PC-3 (cell line): ENCODE results near the gene NOC4L. TPM values are rescaled to one million over a fixed set of nuclear protein-coding genes. Genes with fewer than 3 reads are reported as not detected.
A peak's percentile ranks its signal among the peaks of the same experiment; 100 is the strongest.

ENCODE experiments used
- ATAC-seq: fragments of 200-7000 bp; cut with Tn5 transposase; 2 replicates; pipeline ENCODE4 v1.9.1; 2020; ENCODE audit warnings: mild to moderate bottlenecking, moderate library complexity
- BruUV-seq: library from RNA; stranded (reverse); fragments of 400-500 nt; replicated peaks from 2 replicates; lab custom pipeline; 2021; lab: Mats Ljungman, UMichigan
- CTCF ChIA-PET: fragments of 300-600 bp; sonication (Branson Sonifier 250); formaldehyde crosslinking; loops from one replicate; lab custom pipeline; 2022; ENCODE audit warnings: antibody characterized with exemption; lab: Charles Lee
- POLR2A ChIA-PET: fragments of 300-600 bp; sonication (Branson Sonifier 250); formaldehyde crosslinking; loops from one replicate; lab custom pipeline; 2022; ENCODE audit warnings: antibody characterized with exemption; ENCODE audit not compliant: unreplicated experiment; lab: Charles Lee
- DNase-seq: peaks from one replicate; pipeline ENCODE4 v3.0.0-alpha.2; 2015
- H2AFZ ChIP-seq: fragments of 300-600 bp; sonication (generic); 2 replicates; pipeline ENCODE4 v1.6.0; 2016; ENCODE audit warnings: antibody characterized with exemption, low read length
- H3F3A ChIP-seq: fragments of 300-600 bp; sonication (generic); one replicate; pipeline ENCODE4 v1.6.0; 2017; ENCODE audit warnings: antibody characterized with exemption, low read length, control low read depth, mild to moderate bottlenecking; ENCODE audit not compliant: unreplicated experiment
- H3K27ac ChIP-seq: fragments of 300-600 bp; sonication (generic); 2 replicates; pipeline ENCODE4 v1.5.1; 2016; ENCODE audit warnings: mild to moderate bottlenecking, low read length
- H3K27me3 ChIP-seq: fragments of 300-600 bp; sonication (generic); 2 replicates; pipeline ENCODE4 v1.6.1; 2016; ENCODE audit warnings: low read length, mixed read lengths
- H3K36me3 ChIP-seq: fragments of 300-600 bp; sonication (generic); 2 replicates; pipeline ENCODE4 v1.6.1; 2016; ENCODE audit warnings: low read depth, mixed run types, low read length, mixed read lengths
- H3K4me1 ChIP-seq: fragments of 300-600 bp; sonication (generic); 2 replicates; pipeline ENCODE4 v1.5.1; 2016; ENCODE audit warnings: low read length; ENCODE audit not compliant: insufficient read depth
- H3K4me2 ChIP-seq: fragments of 300-600 bp; sonication (generic); 2 replicates; pipeline ENCODE4 v1.6.0; 2016; ENCODE audit warnings: low read length
- H3K4me3 ChIP-seq: fragments of 300-600 bp; sonication (generic); 2 replicates; pipeline ENCODE4 v1.5.1; 2016; ENCODE audit warnings: mild to moderate bottlenecking, low read length, mixed read lengths
- H3K79me2 ChIP-seq: fragments of 300-600 bp; sonication (generic); 2 replicates; pipeline ENCODE4 v1.6.1; 2017; ENCODE audit warnings: low read length, mixed read lengths
- H3K9ac ChIP-seq: fragments of 300-600 bp; sonication (generic); 2 replicates; pipeline ENCODE4 v1.6.0; 2016; ENCODE audit warnings: mild to moderate bottlenecking, low read length
- H3K9me2 ChIP-seq: fragments of 300-600 bp; sonication (generic); replicated peaks from 2 replicates; pipeline ENCODE4 v1.6.1; 2016; ENCODE audit warnings: mixed run types, low read length, mixed read lengths
- H3K9me3 ChIP-seq: fragments of 300-600 bp; sonication (generic); 2 replicates; pipeline ENCODE4 v1.6.1; 2016; ENCODE audit warnings: low read length, mixed read lengths
- H4K20me1 ChIP-seq: fragments of 300-600 bp; sonication (generic); 2 replicates; pipeline ENCODE4 v1.6.1; 2016; ENCODE audit warnings: low read length, mixed read lengths
- EZH2 ChIP-seq: fragments of 300-600 bp; sonication (generic); IDR thresholded peaks from one replicate; pipeline ENCODE4 v1.6.1; 2017; ENCODE audit warnings: antibody characterized with exemption, mild to moderate bottlenecking, low read length; ENCODE audit not compliant: unreplicated experiment
- EZH2phosphoT487 ChIP-seq: fragments of 300-600 bp; sonication (generic); IDR thresholded peaks from 2 replicates; pipeline ENCODE4 v1.6.1; 2018; ENCODE audit warnings: mild to moderate bottlenecking, antibody characterized with exemption, low read length, borderline replicate concordance
- intact Hi-C: fragments of 100-400 bp; cut with micrococcal nuclease; formaldehyde crosslinking; loops from 2 replicates; pipeline ENCODE4 v1.9.0; 2023
- total RNA-seq: library from RNA; depleted of rRNA; stranded (reverse); fragments of >200 nt; gene quantifications from 2 replicates; pipeline ENCODE4 v1.2.3, GENCODE V29; 2014
- TF ChIP-seq, protein P1 (sequence below): fragments of 300-600 bp; sonication (generic); conservative IDR thresholded peaks from 2 replicates; pipeline ENCODE4 v1.5.1; 2017; ENCODE audit warnings: antibody characterized with exemption, low read depth, mild to moderate bottlenecking, low read length

The NOC4L gene
- total RNA-seq, 1 experiment from 2014 or later, result 44.4 TPM

DNA sequence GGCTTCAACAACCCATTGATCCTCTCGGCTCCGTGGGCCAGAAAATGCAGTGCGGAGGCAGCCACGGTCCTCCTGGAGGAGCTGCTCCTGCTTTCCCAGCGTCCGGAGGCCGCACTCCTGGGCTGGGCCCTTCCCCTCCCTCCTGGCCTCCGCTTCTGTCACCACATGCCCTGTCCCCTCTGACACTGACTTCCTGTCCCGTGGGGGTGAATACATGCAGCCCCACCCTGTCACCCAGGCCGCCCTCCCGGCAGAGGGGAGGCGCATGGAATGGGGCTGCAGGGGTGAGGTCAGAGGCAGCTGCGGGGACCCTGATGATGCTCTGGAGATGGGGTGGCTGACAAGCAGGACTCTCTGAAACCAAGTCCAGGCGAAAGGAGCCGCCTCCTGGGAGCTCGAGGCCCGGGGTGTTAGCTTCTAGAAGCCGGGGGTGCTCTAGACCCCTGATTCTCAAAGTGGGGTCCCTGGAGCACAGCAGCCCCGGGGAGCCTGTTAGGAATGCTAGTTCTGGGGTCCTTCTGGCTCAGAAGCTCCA lies 32.2 kb downstream of the NOC4L start:
- Histone ChIP-seq H3F3A (no peaks in the 10 kb centered on the region), H2AFZ (no peak overlapping the region), H3K9me2 (no peaks in the 10 kb centered on the region), H4K20me1 (no peaks in the 10 kb centered on the region), H3K4me3 (no peak overlapping the region), H3K27me3 (peaks cover 30% of the 10 kb centered on the region), H3K36me3 (no peaks in the 10 kb centered on the region), H3K79me2 (no peaks in the 10 kb centered on the region), H3K4me1 (peaks cover 10% of the 10 kb centered on the region; the same call in 1 of the 2 replicates), H3K27ac (no peak overlapping the region), H3K4me2 (no peak overlapping the region), H3K9me3 (no peaks in the 10 kb centered on the region), H3K9ac (no peak overlapping the region)
- CTCF ChIA-PET, result no interaction called here
- ATAC-seq (no peak), DNase-seq (no peak)
- intact Hi-C loops, result no loop called here
- TF ChIP-seq EZH2phosphoT487 (no peak), EZH2 (no peak)
- TF ChIP-seq, protein P1, sequence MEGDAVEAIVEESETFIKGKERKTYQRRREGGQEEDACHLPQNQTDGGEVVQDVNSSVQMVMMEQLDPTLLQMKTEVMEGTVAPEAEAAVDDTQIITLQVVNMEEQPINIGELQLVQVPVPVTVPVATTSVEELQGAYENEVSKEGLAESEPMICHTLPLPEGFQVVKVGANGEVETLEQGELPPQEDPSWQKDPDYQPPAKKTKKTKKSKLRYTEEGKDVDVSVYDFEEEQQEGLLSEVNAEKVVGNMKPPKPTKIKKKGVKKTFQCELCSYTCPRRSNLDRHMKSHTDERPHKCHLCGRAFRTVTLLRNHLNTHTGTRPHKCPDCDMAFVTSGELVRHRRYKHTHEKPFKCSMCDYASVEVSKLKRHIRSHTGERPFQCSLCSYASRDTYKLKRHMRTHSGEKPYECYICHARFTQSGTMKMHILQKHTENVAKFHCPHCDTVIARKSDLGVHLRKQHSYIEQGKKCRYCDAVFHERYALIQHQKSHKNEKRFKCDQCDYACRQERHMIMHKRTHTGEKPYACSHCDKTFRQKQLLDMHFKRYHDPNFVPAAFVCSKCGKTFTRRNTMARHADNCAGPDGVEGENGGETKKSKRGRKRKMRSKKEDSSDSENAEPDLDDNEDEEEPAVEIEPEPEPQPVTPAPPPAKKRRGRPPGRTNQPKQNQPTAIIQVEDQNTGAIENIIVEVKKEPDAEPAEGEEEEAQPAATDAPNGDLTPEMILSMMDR, result no peak
- POLR2A ChIA-PET, result no interaction called here
- no TSS peak for BruUV-seq

GRCh38 chr12:132176920-132177551 lies 32.8 kb downstream of the NOC4L start:
- TF ChIP-seq, protein P1, result no peak
- no peak for TF ChIP-seq EZH2phosphoT487
- no peak for TF ChIP-seq EZH2
- Histone ChIP-seq H4K20me1 (no peaks in the 10 kb centered on the region), H3K9ac (no peak overlapping the region), H2AFZ (no peak overlapping the region), H3K36me3 (no peaks in the 10 kb centered on the region), H3F3A (no peaks in the 10 kb centered on the region), H3K4me2 (no peak overlapping the region), H3K27ac (no peak overlapping the region), H3K27me3 (peaks cover 30% of the 10 kb centered on the region), H3K4me1 (peaks cover 10% of the 10 kb centered on the region; the same call in 1 of the 2 replicates), H3K4me3 (no peak overlapping the region), H3K9me3 (no peaks in the 10 kb centered on the region), H3K79me2 (no peaks in the 10 kb centered on the region), H3K9me2 (no peaks in the 10 kb centered on the region)
- DNase-seq (no peak), ATAC-seq (no peak)
- ChIA-PET CTCF (no interaction called here), POLR2A (no interaction called here)
- intact Hi-C loops, result no loop called here
- BruUV-seq, result no TSS peak

GRCh38 chr12:132178316-132178715 lies 34.1 kb downstream of the NOC4L start:
- DNase-seq (no peak), ATAC-seq (peak; percentile 9)
- peaks cover 10% of the 10 kb centered on the region; the same call in 1 of the 2 replicates for H3K4me1 ChIP-seq
- no peaks in the 10 kb centered on the region for H3F3A ChIP-seq
- peak overlapping the region; percentile 82 for H2AFZ ChIP-seq
- H4K20me1 ChIP-seq, result no peaks in the 10 kb centered on the region
- intact Hi-C loops, result no loop called here
- peak overlapping the region; percentile 26 for H3K9ac ChIP-seq
- peaks cover 39% of the 10 kb centered on the region for H3K27me3 ChIP-seq
- TF ChIP-seq, protein P1, result no peak
- TF ChIP-seq EZH2, result no peak
- no peak for TF ChIP-seq EZH2phosphoT487
- no TSS peak for BruUV-seq
- no peaks in the 10 kb centered on the region for H3K79me2 ChIP-seq
- no peaks in the 10 kb centered on the region for H3K9me3 ChIP-seq
- peak overlapping the region; percentile 89 for H3K4me2 ChIP-seq
- H3K4me3 ChIP-seq, result peak overlapping the region; percentile 65
- no peaks in the 10 kb centered on the region for H3K36me3 ChIP-seq
- ChIA-PET CTCF (interaction anchor here (0.6 to 1.2 kb wide), 3 partner anchors 15 to 311 kb away, joined by 3 to 4 read pairs (median 3); no protein-coding TSS in a partner anchor), POLR2A (interaction anchor here (0.6 to 0.7 kb wide), 2 partner anchors 33 to 106 kb away, joined by 4 to 5 read pairs; no protein-coding TSS in a partner anchor)
- no peaks in the 10 kb centered on the region for H3K9me2 ChIP-seq
- H3K27ac ChIP-seq, result peak overlapping the region; percentile 5; the same call in 1 of the 2 replicates
